ENCODE results near the gene CHST15. TPM values are rescaled to one million over a fixed set of nuclear protein-coding genes. Genes with fewer than 3 reads are reported as not detected.

Gene CHST15
- total and polyA plus RNA-seq, 7 experiments from 2014 or later: 0.27 to 43.3 (median 2.2) TPM

GRCh38 chr10:124073978-124074377, 19.4 kb downstream of the CHST15 start:
- Mint-ChIP-seq H3K36me3 (no peaks in the 10 kb centered on the region), H3K27ac (peak overlapping the region in 1 of 9 donors; percentile 9), H3K4me1 (peaks cover 0 to 32% (median 14%) of the 10 kb centered on the region in 7 donors), H3K9me3 (no peaks in the 10 kb centered on the region), H3K4me3 (no peak overlapping the region), H3K27me3 (peaks cover 0 to 17% (median 5%) of the 10 kb centered on the region in 5 donors)
- peaks cover 0 to 7% of the 10 kb centered on the region in 2 donors for H3K4me1 ChIP-seq (ENCODE audit: control insufficient read depth in 2 of 2, insufficient read depth in 2 of 2, low read length in 2 of 2)
- no peaks in the 10 kb centered on the region for H3K27me3 ChIP-seq (ENCODE audit: control insufficient read depth in 2 of 2, insufficient read depth in 2 of 2, low read length in 2 of 2)
- ChIA-PET CTCF (no interaction called here), POLR2A (no interaction called here)
- no peak overlapping the region for H3K4me3 ChIP-seq (ENCODE audit: low read length)
- no peaks in the 10 kb centered on the region for H3K9me3 ChIP-seq (ENCODE audit: control insufficient read depth in 2 of 3, low read length in 3 of 3)
- DNase-seq: no peak
- no peaks in the 10 kb centered on the region for H3K36me3 ChIP-seq (ENCODE audit: control insufficient read depth in 2 of 3, insufficient read depth in 3 of 3, low read length in 3 of 3)
- no peak overlapping the region for H3K27ac ChIP-seq (ENCODE audit: low read depth, low read length)
- ATAC-seq: no peak
- intact Hi-C loops (cut with micrococcal nuclease): no loop called here

DNA sequence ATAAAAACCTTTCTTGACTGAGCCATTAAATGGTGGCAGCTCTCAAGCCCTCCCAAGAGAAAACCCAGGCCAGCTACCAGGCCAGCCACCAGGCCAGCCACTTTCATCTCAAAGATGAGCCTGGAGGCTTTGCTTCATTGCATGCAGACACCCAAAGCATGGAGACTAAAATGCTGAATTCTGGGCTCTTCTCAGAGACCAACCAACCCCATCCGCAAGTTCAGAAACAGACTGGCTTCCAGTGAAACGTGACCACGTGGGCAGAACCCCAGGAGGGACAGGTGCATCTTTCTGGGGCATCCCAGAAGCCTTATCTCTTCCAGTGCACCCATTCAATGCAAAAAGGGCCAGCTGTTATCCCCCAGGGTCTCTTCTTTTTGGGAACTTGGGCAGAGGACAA, 20.9 kb downstream of the CHST15 start:
- ChIA-PET POLR2A (no interaction called here), CTCF (no interaction called here)
- DNase-seq: no peak
- H3K9me3 Mint-ChIP-seq: no peaks in the 10 kb centered on the region
- Histone ChIP-seq H3K4me1 (ENCODE audit: control insufficient read depth in 2 of 2, insufficient read depth in 2 of 2, low read length in 2 of 2) (peaks cover 0 to 7% of the 10 kb centered on the region in 2 donors), H3K4me3 (ENCODE audit: low read length) (no peak overlapping the region), H3K36me3 (ENCODE audit: control insufficient read depth in 2 of 3, insufficient read depth in 3 of 3, low read length in 3 of 3) (no peaks in the 10 kb centered on the region), H3K27ac (ENCODE audit: low read depth, low read length) (no peak overlapping the region), H3K9me3 (ENCODE audit: control insufficient read depth in 2 of 3, low read length in 3 of 3) (no peaks in the 10 kb centered on the region), H3K27me3 (ENCODE audit: control insufficient read depth in 2 of 2, insufficient read depth in 2 of 2, low read length in 2 of 2) (no peaks in the 10 kb centered on the region)
- intact Hi-C loops (cut with micrococcal nuclease): no loop called here
- no peak for ATAC-seq
- H3K27ac Mint-ChIP-seq: no peak overlapping the region
- no peak overlapping the region for H3K4me3 Mint-ChIP-seq
- no peaks in the 10 kb centered on the region for H3K36me3 Mint-ChIP-seq
- peaks cover 0 to 17% (median 5%) of the 10 kb centered on the region in 5 donors for H3K27me3 Mint-ChIP-seq
- H3K4me1 Mint-ChIP-seq: peaks cover 0 to 32% (median 14%) of the 10 kb centered on the region in 7 donors

DNA sequence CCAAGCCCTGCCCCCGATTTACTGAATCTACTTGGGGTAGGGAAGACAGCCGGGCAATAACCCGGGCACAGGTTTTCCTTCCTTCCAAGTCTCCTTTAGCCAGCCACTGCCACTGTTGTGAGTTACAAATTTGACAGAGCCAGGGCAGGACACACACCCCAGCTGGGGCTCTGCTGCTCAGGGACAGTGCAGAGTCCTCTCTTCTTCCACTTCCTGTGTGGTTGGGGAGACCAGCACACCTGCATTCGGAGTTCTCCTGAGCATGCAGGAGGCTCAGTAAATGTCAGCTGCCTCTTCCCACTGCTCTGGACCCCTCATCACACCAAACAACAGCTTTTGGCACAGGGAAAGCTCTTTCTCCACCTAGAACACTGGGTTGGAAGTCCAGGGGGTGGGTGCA, 21.3 kb downstream of the CHST15 start:
- Mint-ChIP-seq H3K36me3 (no peaks in the 10 kb centered on the region), H3K4me1 (peaks cover 0 to 33% (median 14%) of the 10 kb centered on the region in 7 donors), H3K4me3 (no peak overlapping the region), H3K27me3 (peaks cover 0 to 17% (median 5%) of the 10 kb centered on the region in 5 donors), H3K9me3 (no peaks in the 10 kb centered on the region), H3K27ac (no peak overlapping the region)
- DNase-seq (no peak), ATAC-seq (no peak)
- Histone ChIP-seq H3K4me1 (ENCODE audit: control insufficient read depth in 2 of 2, insufficient read depth in 2 of 2, low read length in 2 of 2) (peaks cover 0 to 7% of the 10 kb centered on the region in 2 donors), H3K4me3 (ENCODE audit: low read length) (no peak overlapping the region), H3K9me3 (ENCODE audit: control insufficient read depth in 2 of 3, low read length in 3 of 3) (no peaks in the 10 kb centered on the region), H3K27me3 (ENCODE audit: control insufficient read depth in 2 of 2, insufficient read depth in 2 of 2, low read length in 2 of 2) (no peaks in the 10 kb centered on the region), H3K36me3 (ENCODE audit: control insufficient read depth in 2 of 3, insufficient read depth in 3 of 3, low read length in 3 of 3) (no peaks in the 10 kb centered on the region), H3K27ac (ENCODE audit: low read depth, low read length) (no peak overlapping the region)
- CTCF ChIA-PET: no interaction called here
- intact Hi-C loops (cut with micrococcal nuclease): no loop called here
- POLR2A ChIA-PET: no interaction called here

GRCh38 chr10:124071141-124071540, 22.3 kb downstream of the CHST15 start:
- H3K4me1 ChIP-seq (ENCODE audit: control insufficient read depth in 2 of 2, insufficient read depth in 2 of 2, low read length in 2 of 2): peaks cover 0 to 12% of the 10 kb centered on the region in 2 donors
- ChIA-PET POLR2A (no interaction called here), CTCF (no interaction called here)
- H3K27ac Mint-ChIP-seq: no peak overlapping the region
- no peaks in the 10 kb centered on the region for H3K9me3 Mint-ChIP-seq
- DNase-seq (no peak), ATAC-seq (no peak)
- H3K27ac ChIP-seq (ENCODE audit: low read depth, low read length): no peak overlapping the region
- H3K27me3 ChIP-seq (ENCODE audit: control insufficient read depth in 2 of 2, insufficient read depth in 2 of 2, low read length in 2 of 2): no peaks in the 10 kb centered on the region
- H3K9me3 ChIP-seq (ENCODE audit: control insufficient read depth in 2 of 3, low read length in 3 of 3): no peaks in the 10 kb centered on the region
- H3K4me3 ChIP-seq (ENCODE audit: low read length): no peak overlapping the region
- no peaks in the 10 kb centered on the region for H3K36me3 Mint-ChIP-seq
- peaks cover 0 to 23% (median 5%) of the 10 kb centered on the region in 5 donors for H3K27me3 Mint-ChIP-seq
- intact Hi-C loops (cut with micrococcal nuclease): no loop called here
- H3K4me1 Mint-ChIP-seq: peaks cover 0 to 42% (median 22%) of the 10 kb centered on the region in 7 donors
- H3K4me3 Mint-ChIP-seq: no peak overlapping the region
- no peaks in the 10 kb centered on the region for H3K36me3 ChIP-seq (ENCODE audit: control insufficient read depth in 2 of 3, insufficient read depth in 3 of 3, low read length in 3 of 3)

DNA sequence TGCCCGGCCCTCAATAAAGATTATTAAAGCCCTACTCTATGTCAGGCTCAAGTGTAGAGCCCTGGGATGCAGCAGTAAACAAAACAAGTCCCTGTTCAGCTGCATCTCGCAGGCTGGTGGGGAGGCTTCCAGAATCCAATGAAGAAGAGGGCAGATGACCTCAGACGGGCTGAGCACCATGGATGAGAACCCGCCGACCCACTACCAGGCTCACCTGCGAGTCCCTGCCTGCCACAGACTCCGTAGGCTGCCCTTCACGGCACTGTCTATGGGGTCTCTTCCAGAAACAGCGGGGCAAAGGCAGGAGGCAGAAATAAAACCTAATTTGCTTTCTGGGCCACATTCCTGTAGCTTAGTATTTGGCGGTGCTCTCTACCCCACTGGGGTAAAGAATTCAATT, 22.7 kb downstream of the CHST15 start:
- peaks cover under 1 to 47% (median 24%) of the 10 kb centered on the region in 7 donors for H3K4me1 Mint-ChIP-seq
- ATAC-seq: no peak
- CTCF ChIA-PET: no interaction called here

DNA sequence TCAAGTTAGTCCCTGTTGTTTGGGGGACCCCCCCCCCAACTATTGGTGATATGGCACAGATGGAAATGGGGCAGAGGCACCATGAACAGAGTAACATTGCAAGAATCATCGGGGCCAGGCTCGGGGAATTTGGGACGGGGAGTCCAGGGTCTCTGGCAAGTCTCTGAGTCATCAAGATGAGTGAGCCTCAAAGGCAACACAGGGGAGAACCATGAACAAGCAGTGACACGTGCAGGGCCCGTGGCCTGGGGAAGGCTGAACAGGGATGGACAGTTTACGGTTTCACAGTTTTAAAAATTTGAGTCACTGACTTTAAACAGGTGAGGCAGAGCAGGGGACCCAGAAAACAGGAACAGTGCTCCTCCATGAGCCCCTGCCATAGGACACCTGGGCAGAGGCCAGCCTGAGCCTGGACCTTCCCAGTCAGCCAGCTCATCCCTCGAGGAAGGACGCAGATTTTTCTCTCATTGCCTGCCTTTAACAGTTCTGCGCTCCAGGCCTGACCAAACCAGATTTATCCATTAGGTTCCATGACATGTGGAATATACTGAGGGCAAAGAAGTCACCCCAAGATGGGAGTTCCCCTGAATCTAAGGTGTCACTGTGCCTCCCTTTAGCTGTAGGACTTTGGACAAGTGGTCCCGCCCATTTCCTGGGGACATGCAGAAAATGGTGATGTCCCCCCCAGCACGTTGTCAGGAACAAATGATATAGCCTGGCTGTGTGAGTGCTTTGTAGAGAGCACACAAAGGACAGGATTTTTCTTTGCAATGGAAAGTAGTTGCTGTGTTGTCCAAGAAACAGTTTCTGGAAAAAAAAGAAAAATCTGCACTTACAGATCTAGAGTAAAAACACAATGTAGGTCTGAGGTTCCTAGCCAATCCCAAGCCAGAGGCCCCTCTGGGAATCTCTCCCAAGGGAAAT, 23.8 kb downstream of the CHST15 start:
- DNase-seq (no peak), ATAC-seq (no peak)

More for the DNA sequence above, 22.7 kb downstream of the CHST15 start:
- peaks cover 0 to 16% of the 10 kb centered on the region in 2 donors for H3K4me1 ChIP-seq (ENCODE audit: control insufficient read depth in 2 of 2, insufficient read depth in 2 of 2, low read length in 2 of 2)
- DNase-seq: no peak
- peaks cover 0 to 25% (median 8%) of the 10 kb centered on the region in 5 donors for H3K27me3 Mint-ChIP-seq
- no peak overlapping the region for H3K27ac ChIP-seq (ENCODE audit: low read depth, low read length)
- no peak overlapping the region for H3K4me3 Mint-ChIP-seq
- H3K9me3 Mint-ChIP-seq: no peaks in the 10 kb centered on the region
- POLR2A ChIA-PET: no interaction called here
- no peak overlapping the region for H3K4me3 ChIP-seq (ENCODE audit: low read length)
- no peaks in the 10 kb centered on the region for H3K9me3 ChIP-seq (ENCODE audit: control insufficient read depth in 2 of 3, low read length in 3 of 3)
- H3K36me3 ChIP-seq (ENCODE audit: control insufficient read depth in 2 of 3, insufficient read depth in 3 of 3, low read length in 3 of 3): no peaks in the 10 kb centered on the region
- H3K27ac Mint-ChIP-seq: no peak overlapping the region
- no peaks in the 10 kb centered on the region for H3K27me3 ChIP-seq (ENCODE audit: control insufficient read depth in 2 of 2, insufficient read depth in 2 of 2, low read length in 2 of 2)
- no peaks in the 10 kb centered on the region for H3K36me3 Mint-ChIP-seq
- intact Hi-C loops (cut with micrococcal nuclease): no loop called here

DNA sequence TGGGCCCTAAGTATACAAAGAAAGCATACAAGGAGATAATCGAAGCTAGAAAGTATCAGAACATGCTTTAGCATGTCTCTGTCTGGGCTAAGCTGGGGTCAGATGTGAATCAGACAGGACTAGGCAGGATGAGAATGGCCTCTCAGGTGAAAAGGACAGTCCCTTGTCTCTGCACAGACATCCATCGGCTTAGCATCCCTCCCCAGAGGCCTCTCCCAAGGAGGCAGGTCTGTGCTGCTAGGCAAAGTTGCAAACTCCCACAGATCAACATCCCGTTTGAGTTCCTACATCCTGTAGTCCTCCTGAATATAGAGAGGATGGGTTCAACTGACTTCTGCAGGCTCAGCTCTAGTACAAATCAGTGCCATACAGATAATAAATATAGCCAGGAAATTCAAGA, 24.5 kb downstream of the CHST15 start:
- H3K4me1 Mint-ChIP-seq: peaks cover 4 to 50% (median 31%) of the 10 kb centered on the region in 7 donors
- DNase-seq (no peak), ATAC-seq (no peak)
- H3K27me3 Mint-ChIP-seq: peaks cover 0 to 28% (median 8%) of the 10 kb centered on the region in 5 donors
- Histone ChIP-seq H3K27ac (ENCODE audit: low read depth, low read length) (no peak overlapping the region), H3K9me3 (ENCODE audit: control insufficient read depth in 2 of 3, low read length in 3 of 3) (no peaks in the 10 kb centered on the region), H3K36me3 (ENCODE audit: control insufficient read depth in 2 of 3, insufficient read depth in 3 of 3, low read length in 3 of 3) (no peaks in the 10 kb centered on the region), H3K27me3 (ENCODE audit: control insufficient read depth in 2 of 2, insufficient read depth in 2 of 2, low read length in 2 of 2) (no peaks in the 10 kb centered on the region), H3K4me1 (ENCODE audit: control insufficient read depth in 2 of 2, insufficient read depth in 2 of 2, low read length in 2 of 2) (peaks cover 0 to 14% of the 10 kb centered on the region in 2 donors), H3K4me3 (ENCODE audit: low read length) (no peak overlapping the region)
- intact Hi-C loops (cut with micrococcal nuclease): no loop called here
- CTCF ChIA-PET: no interaction called here
- POLR2A ChIA-PET: no interaction called here
- H3K9me3 Mint-ChIP-seq: no peaks in the 10 kb centered on the region
- H3K36me3 Mint-ChIP-seq: peaks cover 0 to 2% (median 0%) of the 10 kb centered on the region in 5 donors
- H3K27ac Mint-ChIP-seq: no peak overlapping the region
- H3K4me3 Mint-ChIP-seq: no peak overlapping the region

More for the DNA sequence above, 23.8 kb downstream of the CHST15 start:
- no peak overlapping the region for H3K27ac Mint-ChIP-seq
- Histone ChIP-seq H3K27me3 (ENCODE audit: control insufficient read depth in 2 of 2, insufficient read depth in 2 of 2, low read length in 2 of 2) (no peaks in the 10 kb centered on the region), H3K4me1 (ENCODE audit: control insufficient read depth in 2 of 2, insufficient read depth in 2 of 2, low read length in 2 of 2) (peaks cover 0 to 15% of the 10 kb centered on the region in 2 donors), H3K9me3 (ENCODE audit: control insufficient read depth in 2 of 3, low read length in 3 of 3) (no peaks in the 10 kb centered on the region), H3K27ac (ENCODE audit: low read depth, low read length) (no peak overlapping the region), H3K4me3 (ENCODE audit: low read length) (no peak overlapping the region), H3K36me3 (ENCODE audit: control insufficient read depth in 2 of 3, insufficient read depth in 3 of 3, low read length in 3 of 3) (no peaks in the 10 kb centered on the region)
- ChIA-PET POLR2A (no interaction called here), CTCF (no interaction called here)
- H3K36me3 Mint-ChIP-seq: peaks cover 0 to 2% (median 0%) of the 10 kb centered on the region in 5 donors
- no peaks in the 10 kb centered on the region for H3K9me3 Mint-ChIP-seq
- peaks cover 4 to 51% (median 29%) of the 10 kb centered on the region in 7 donors for H3K4me1 Mint-ChIP-seq
- peaks cover 0 to 28% (median 8%) of the 10 kb centered on the region in 5 donors for H3K27me3 Mint-ChIP-seq
- intact Hi-C loops (cut with micrococcal nuclease): no loop called here
- H3K4me3 Mint-ChIP-seq: no peak overlapping the region
